Uterus (tissue), 4 donors: ENCODE measurements around the gene AHNAK. TPM values are rescaled to one million over a fixed set of nuclear protein-coding genes. Genes with fewer than 3 reads are reported as not detected.

Experiments
- DNase-seq, 2 donors: peaks; one replicate each; pipeline ENCODE4 v3.0.0-alpha.2; 2019 to 2020
- H3K27ac ChIP-seq, 2 donors: fragments of 200-600 bp; sonication (generic); 1 replicate in 1 of 2; 2 replicates in 1 of 2; pipeline ENCODE4 v1.5.1; 2016 to 2018
- H3K27me3 ChIP-seq, 2 donors: fragments of 200-600 bp; sonication (generic); one replicate each; pipeline ENCODE4 v1.5.1; 2018 to 2019; ENCODE audit warnings: control low read depth in 1 of 2
- H3K36me3 ChIP-seq, 2 donors: fragments of 200-600 bp; sonication (generic); one replicate each; pipeline ENCODE4 v1.5.1; 2019; ENCODE audit warnings: control low read depth in 1 of 2
- H3K4me1 ChIP-seq, 2 donors: fragments of 200-600 bp; sonication (generic); one replicate each; pipeline ENCODE4 v1.5.1; 2018 to 2019; ENCODE audit warnings: control low read depth in 1 of 2
- H3K4me3 ChIP-seq, 2 donors: fragments of 200-600 bp; sonication (generic); 1 replicate in 1 of 2; 2 replicates in 1 of 2; pipeline ENCODE4 v1.5.1; 2018 to 2019; ENCODE audit warnings: mild to moderate bottlenecking in 1 of 2
- H3K9me3 ChIP-seq, 2 donors: fragments of 200-600 bp; sonication (generic); one replicate each; pipeline ENCODE4 v1.5.1; 2019; ENCODE audit warnings: control low read depth in 1 of 2
- CTCF ChIP-seq, 4 experiments: fragments of 200-600 bp in 2 of 4; fragments of 450-650 bp in 2 of 4; sonication (generic) in 2 of 4; IDR thresholded peaks; one replicate each; pipeline ENCODE4 v1.5.1; 2016 to 2019; ENCODE audit warnings: antibody characterized with exemption in 4 of 4, mild to moderate bottlenecking in 2 of 4, moderate library complexity in 1 of 4
- POLR2A ChIP-seq, 2 donors: fragments of 450-650 bp; IDR thresholded peaks; one replicate each; pipeline ENCODE4 v1.6.1; 2016; ENCODE audit warnings: antibody characterized with exemption in 2 of 2, mild to moderate bottlenecking in 1 of 2, moderate library complexity in 1 of 2
- intact Hi-C: fragments of 100-400 bp; cut with DNase I; formaldehyde crosslinking; loops from one replicate; pipeline ENCODE4 v1.15.1; 2023; ENCODE audit warnings: low total_unique reads
- total RNA-seq, 4 donors: library from RNA; depleted of rRNA in 3 of 4; stranded (reverse); fragments of >200 nt in 3 of 4; gene quantifications; one replicate each; pipeline versions ENCODE4 v1.1.0 to v1.2.4, GENCODE V29; 2014 to 2023
- donor health status: DM: yes; HTN: yes; CAD: no.

AHNAK gene
- total RNA-seq, 4 donors from 2014 or later: 452 to 1,353 (median 779) TPM

- TF ChIP-seq CTCF (IDR thresholded peaks at IDR 0.05): no peak
- TF ChIP-seq POLR2A (IDR thresholded peaks at IDR 0.05): no peak
- Histone ChIP-seq H3K4me1 (peaks cover 20 to 52% of the 10 kb centered on the region in 2 donors), H3K36me3 (no peaks in the 10 kb centered on the region), H3K4me3 (peak overlapping the region; percentile 8 to 24), H3K27ac (peak overlapping the region; percentile 95 to 99), H3K27me3 (no peaks in the 10 kb centered on the region), H3K9me3 (no peaks in the 10 kb centered on the region)
- peak; percentile 91 to 93 for DNase-seq
- intact Hi-C loops: no loop called here
Measured at GRCh38 chr11:62539238-62539925, 7.2 kb downstream of the AHNAK start.

GRCh38 chr11:62538470-62539237, 8.0 kb downstream of the AHNAK start:
- H3K27me3 ChIP-seq: no peaks in the 10 kb centered on the region
- H3K4me1 ChIP-seq: peaks cover 20 to 52% of the 10 kb centered on the region in 2 donors
- H3K4me3 ChIP-seq: peak overlapping the region; percentile 6 to 8
- no peaks in the 10 kb centered on the region for H3K36me3 ChIP-seq
- intact Hi-C loops: no loop called here
- no peaks in the 10 kb centered on the region for H3K9me3 ChIP-seq
- no peak for DNase-seq
- peak overlapping the region; percentile 95 to 99 for H3K27ac ChIP-seq
- TF ChIP-seq POLR2A (IDR thresholded peaks at IDR 0.05): no peak
- no peak for TF ChIP-seq CTCF (IDR thresholded peaks at IDR 0.05)

- DNase-seq: peak in 1 of 2 donors; percentile 58
- H3K27me3 ChIP-seq: no peaks in the 10 kb centered on the region
- TF ChIP-seq POLR2A (IDR thresholded peaks at IDR 0.05) (no peak), CTCF (IDR thresholded peaks at IDR 0.05) (no peak)
- no peaks in the 10 kb centered on the region for H3K36me3 ChIP-seq
- no peaks in the 10 kb centered on the region for H3K9me3 ChIP-seq
- peak overlapping the region; percentile 95 to 99 for H3K27ac ChIP-seq
- peak overlapping the region in 1 of 2 donors; percentile 8 for H3K4me3 ChIP-seq
- peaks cover 14 to 42% of the 10 kb centered on the region in 2 donors for H3K4me1 ChIP-seq
- intact Hi-C loops: no loop called here
Measured at GRCh38 chr11:62536301-62536957, 10.2 kb downstream of the AHNAK start.

- H3K4me1 ChIP-seq: peaks cover 14 to 48% of the 10 kb centered on the region in 2 donors
- no peaks in the 10 kb centered on the region for H3K36me3 ChIP-seq
- TF ChIP-seq CTCF (IDR thresholded peaks at IDR 0.05): no peak
- TF ChIP-seq POLR2A (IDR thresholded peaks at IDR 0.05): no peak
- no peaks in the 10 kb centered on the region for H3K9me3 ChIP-seq
- H3K27me3 ChIP-seq: no peaks in the 10 kb centered on the region
- intact Hi-C loops: no loop called here
- no peak for DNase-seq
- no peak overlapping the region for H3K4me3 ChIP-seq
- peak overlapping the region; percentile 95 to 99 for H3K27ac ChIP-seq
Measured at GRCh38 chr11:62535802-62536201, 10.8 kb downstream of the AHNAK start.
